ENCODE results near the gene ALDH4A1. TPM values are rescaled to one million over a fixed set of nuclear protein-coding genes. Genes with fewer than 3 reads are reported as not detected.

Gene ALDH4A1
- polyA plus RNA-seq, 4 donors, result 0.22 to 6.3 (median 1.3) TPM

GRCh38 chr1:18948048-18948912, 45.9 kb upstream of the ALDH4A1 start:
- Histone ChIP-seq H3K9me3 (ENCODE audit: control insufficient read depth in 2 of 2, insufficient read depth in 1 of 2, low read depth in 1 of 2, low read length in 1 of 2) (no peaks in the 10 kb centered on the region), H3K4me1 (ENCODE audit: control insufficient read depth in 3 of 3, insufficient read depth in 2 of 3, low read depth in 1 of 3, low read length in 2 of 3) (peaks cover 0 to 43% (median 25%) of the 10 kb centered on the region in 3 donors), H3K36me3 (ENCODE audit: control insufficient read depth in 3 of 3, insufficient read depth in 2 of 3, low read depth in 1 of 3, low read length in 3 of 3) (no peaks in the 10 kb centered on the region), H3K27ac (ENCODE audit: low read depth in 1 of 3, low read length in 2 of 3) (peak overlapping the region in 2 of 3 donors; percentile 73 to 94), H3K27me3 (ENCODE audit: control insufficient read depth in 3 of 3, insufficient read depth in 3 of 3, low read length in 3 of 3) (no peaks in the 10 kb centered on the region), H3K4me3 (ENCODE audit: low read depth in 1 of 3, low read length in 3 of 3) (no peak overlapping the region)
- DNase-seq, result no peak
- FAIRE-seq, result no peak
- 64 to 66% (median 65%) methylated on average over 15 of the region's 15 CpGs for WGBS, 3 donors

GRCh38 chr1:18947570-18947969, 45.2 kb upstream of the ALDH4A1 start:
- no peaks in the 10 kb centered on the region for H3K36me3 ChIP-seq (ENCODE audit: control insufficient read depth in 3 of 3, insufficient read depth in 2 of 3, low read depth in 1 of 3, low read length in 3 of 3)
- no peak for DNase-seq
- no peaks in the 10 kb centered on the region for H3K9me3 ChIP-seq (ENCODE audit: control insufficient read depth in 2 of 2, insufficient read depth in 1 of 2, low read depth in 1 of 2, low read length in 1 of 2)
- H3K4me1 ChIP-seq (ENCODE audit: control insufficient read depth in 3 of 3, insufficient read depth in 2 of 3, low read depth in 1 of 3, low read length in 2 of 3), result peaks cover 0 to 43% (median 22%) of the 10 kb centered on the region in 3 donors
- no peaks in the 10 kb centered on the region for H3K27me3 ChIP-seq (ENCODE audit: control insufficient read depth in 3 of 3, insufficient read depth in 3 of 3, low read length in 3 of 3)
- no peak overlapping the region for H3K27ac ChIP-seq (ENCODE audit: low read depth in 1 of 3, low read length in 2 of 3)
- no peak for FAIRE-seq
- 80 to 87% (median 82%) methylated on average over 8 to 9 of the region's 9 CpGs for WGBS, 3 donors
- H3K4me3 ChIP-seq (ENCODE audit: low read depth in 1 of 3, low read length in 3 of 3), result no peak overlapping the region

DNA sequence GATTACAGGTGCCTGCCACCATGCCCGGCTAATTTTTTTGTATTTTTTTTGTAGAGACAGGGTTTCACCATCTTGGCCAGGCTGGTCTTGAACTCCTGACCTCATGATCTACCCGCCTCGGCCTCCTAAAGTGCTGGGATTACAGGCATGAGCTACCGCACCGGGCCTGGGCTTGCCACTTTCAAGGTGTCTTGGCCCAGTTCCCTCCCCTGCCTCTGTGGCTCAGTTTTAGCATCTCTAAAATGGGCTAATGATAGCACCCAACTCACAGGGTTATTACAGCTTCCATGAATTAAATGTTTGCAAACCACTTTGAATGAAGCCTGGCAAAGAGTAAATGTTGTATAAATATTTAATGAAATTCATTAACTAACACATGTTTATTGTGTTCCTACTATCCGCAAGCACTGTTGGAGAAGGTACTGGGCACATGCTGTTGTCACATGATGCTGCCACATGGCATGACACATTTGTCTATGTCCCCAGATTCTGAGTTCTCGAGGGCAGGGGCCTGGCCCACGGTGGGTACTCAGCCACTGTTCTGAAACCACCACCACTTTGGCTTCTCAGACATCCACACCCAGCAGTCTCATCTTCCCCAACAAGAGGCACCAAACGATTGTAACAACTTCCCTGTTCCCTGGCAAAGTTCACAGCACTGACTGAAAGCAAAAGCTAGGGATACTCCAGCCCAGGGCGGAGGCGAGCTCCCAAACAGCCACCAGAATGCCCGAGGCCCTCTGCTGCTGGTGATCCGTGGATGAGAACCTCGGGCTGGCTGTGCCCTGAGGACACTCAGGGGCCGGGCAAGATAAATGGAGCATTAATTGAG, 44.4 kb upstream of the ALDH4A1 start:
- H3K4me3 ChIP-seq (ENCODE audit: low read depth in 1 of 3, low read length in 3 of 3), result no peak overlapping the region
- DNase-seq, result no peak
- WGBS, 3 donors, result 59 to 66% (median 66%) methylated on average over 15 of the region's 15 CpGs
- H3K36me3 ChIP-seq (ENCODE audit: control insufficient read depth in 3 of 3, insufficient read depth in 2 of 3, low read depth in 1 of 3, low read length in 3 of 3), result no peaks in the 10 kb centered on the region
- no peaks in the 10 kb centered on the region for H3K9me3 ChIP-seq (ENCODE audit: control insufficient read depth in 2 of 2, insufficient read depth in 1 of 2, low read depth in 1 of 2, low read length in 1 of 2)
- H3K4me1 ChIP-seq (ENCODE audit: control insufficient read depth in 3 of 3, insufficient read depth in 2 of 3, low read depth in 1 of 3, low read length in 2 of 3), result peaks cover 0 to 43% (median 22%) of the 10 kb centered on the region in 3 donors
- FAIRE-seq, result no peak
- H3K27me3 ChIP-seq (ENCODE audit: control insufficient read depth in 3 of 3, insufficient read depth in 3 of 3, low read length in 3 of 3), result no peaks in the 10 kb centered on the region
- peak overlapping the region in 1 of 3 donors; percentile 5 for H3K27ac ChIP-seq (ENCODE audit: low read depth in 1 of 3, low read length in 2 of 3)

- H3K4me3 ChIP-seq (ENCODE audit: low read depth in 1 of 3, low read length in 3 of 3), result no peak overlapping the region
- H3K27me3 ChIP-seq (ENCODE audit: control insufficient read depth in 3 of 3, insufficient read depth in 3 of 3, low read length in 3 of 3), result no peaks in the 10 kb centered on the region
- no peaks in the 10 kb centered on the region for H3K36me3 ChIP-seq (ENCODE audit: control insufficient read depth in 3 of 3, insufficient read depth in 2 of 3, low read depth in 1 of 3, low read length in 3 of 3)
- 29 to 50% (median 47%) methylated on average over 14 of the region's 14 CpGs for WGBS, 3 donors
- DNase-seq, result peak; percentile 51 to 80
- no peaks in the 10 kb centered on the region for H3K9me3 ChIP-seq (ENCODE audit: control insufficient read depth in 2 of 2, insufficient read depth in 1 of 2, low read depth in 1 of 2, low read length in 1 of 2)
- peak overlapping the region in 1 of 3 donors; percentile 56 for H3K27ac ChIP-seq (ENCODE audit: low read depth in 1 of 3, low read length in 2 of 3)
- H3K4me1 ChIP-seq (ENCODE audit: control insufficient read depth in 3 of 3, insufficient read depth in 2 of 3, low read depth in 1 of 3, low read length in 2 of 3), result peaks cover 0 to 42% (median 18%) of the 10 kb centered on the region in 3 donors
- no peak for FAIRE-seq
These were observed 43.1 kb upstream of the ALDH4A1 start for GRCh38 chr1:18945401-18945849.

DNA sequence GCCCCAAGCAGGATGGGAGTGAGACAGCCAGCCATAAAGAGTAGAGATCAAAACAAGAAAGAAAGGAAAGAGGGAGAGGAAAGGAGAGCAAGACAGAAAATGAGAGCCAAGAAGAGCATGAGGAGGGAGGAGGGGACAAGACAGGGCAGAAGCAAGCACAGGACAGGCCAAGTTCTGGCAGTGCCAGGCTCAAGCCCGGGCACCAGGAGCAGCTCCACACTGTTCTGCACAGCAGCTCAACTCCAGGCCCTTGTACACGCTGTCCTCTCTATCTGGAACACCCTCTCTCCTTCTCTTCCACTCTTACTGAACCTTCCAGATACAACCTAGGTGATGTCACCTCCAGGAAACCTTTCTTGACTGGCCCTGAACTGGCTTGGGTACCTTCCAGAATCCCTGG, 42.5 kb upstream of the ALDH4A1 start:
- H3K4me1 ChIP-seq (ENCODE audit: control insufficient read depth in 3 of 3, insufficient read depth in 2 of 3, low read depth in 1 of 3, low read length in 2 of 3), result peaks cover 0 to 36% (median 18%) of the 10 kb centered on the region in 3 donors
- no peak for DNase-seq
- no peaks in the 10 kb centered on the region for H3K9me3 ChIP-seq (ENCODE audit: control insufficient read depth in 2 of 2, insufficient read depth in 1 of 2, low read depth in 1 of 2, low read length in 1 of 2)
- 47 to 63% (median 61%) methylated on average over 2 of the region's 2 CpGs for WGBS, 3 donors
- H3K4me3 ChIP-seq (ENCODE audit: low read depth in 1 of 3, low read length in 3 of 3), result no peak overlapping the region
- no peak for FAIRE-seq
- H3K27ac ChIP-seq (ENCODE audit: low read depth in 1 of 3, low read length in 2 of 3), result peak overlapping the region in 2 of 3 donors; percentile 27 to 56
- no peaks in the 10 kb centered on the region for H3K36me3 ChIP-seq (ENCODE audit: control insufficient read depth in 3 of 3, insufficient read depth in 2 of 3, low read depth in 1 of 3, low read length in 3 of 3)
- H3K27me3 ChIP-seq (ENCODE audit: control insufficient read depth in 3 of 3, insufficient read depth in 3 of 3, low read length in 3 of 3), result no peaks in the 10 kb centered on the region

DNA sequence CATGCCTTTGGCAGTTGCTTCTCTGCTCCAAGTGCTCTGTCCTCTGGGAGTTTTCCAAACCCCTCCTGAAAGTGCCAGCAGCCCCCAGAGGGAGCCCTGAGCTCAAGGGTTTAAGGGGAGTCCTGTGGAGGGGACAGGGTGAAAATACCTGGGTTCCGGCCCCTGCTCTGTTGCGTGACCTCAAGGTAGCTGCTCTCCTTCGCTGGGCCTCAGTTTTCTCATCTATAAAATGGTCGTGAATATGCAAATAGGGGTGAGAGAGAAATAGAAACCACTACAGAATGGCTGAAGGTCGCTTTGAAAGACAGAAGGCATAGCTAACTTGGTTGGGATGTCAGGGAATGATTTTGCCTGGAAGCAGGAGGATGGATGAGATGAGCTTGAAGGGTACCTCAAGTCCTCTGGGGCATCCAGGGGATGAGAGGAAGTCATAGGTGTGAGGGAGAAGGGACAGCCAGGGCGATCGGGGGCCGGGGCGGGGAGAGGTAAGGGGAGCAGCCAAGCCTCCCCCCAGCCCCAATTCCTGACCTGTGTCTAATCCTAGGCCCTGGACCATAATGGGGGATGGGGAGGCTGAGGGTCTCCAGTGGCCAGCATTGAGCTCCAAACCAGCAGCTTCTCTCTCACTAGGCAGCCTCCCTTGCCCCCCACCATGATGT, 41.7 kb upstream of the ALDH4A1 start:
- FAIRE-seq (no peak), DNase-seq (no peak)
- H3K27ac ChIP-seq (ENCODE audit: low read depth in 1 of 3, low read length in 2 of 3), result no peak overlapping the region
- H3K27me3 ChIP-seq (ENCODE audit: control insufficient read depth in 3 of 3, insufficient read depth in 3 of 3, low read length in 3 of 3), result no peaks in the 10 kb centered on the region
- peaks cover 0 to 28% (median 17%) of the 10 kb centered on the region in 3 donors for H3K4me1 ChIP-seq (ENCODE audit: control insufficient read depth in 3 of 3, insufficient read depth in 2 of 3, low read depth in 1 of 3, low read length in 2 of 3)
- no peak overlapping the region for H3K4me3 ChIP-seq (ENCODE audit: low read depth in 1 of 3, low read length in 3 of 3)
- H3K36me3 ChIP-seq (ENCODE audit: control insufficient read depth in 3 of 3, insufficient read depth in 2 of 3, low read depth in 1 of 3, low read length in 3 of 3), result no peaks in the 10 kb centered on the region
- H3K9me3 ChIP-seq (ENCODE audit: control insufficient read depth in 2 of 2, insufficient read depth in 1 of 2, low read depth in 1 of 2, low read length in 1 of 2), result no peaks in the 10 kb centered on the region
- WGBS, 3 donors, result 88 to 93% (median 88%) methylated on average over 9 of the region's 9 CpGs

DNA sequence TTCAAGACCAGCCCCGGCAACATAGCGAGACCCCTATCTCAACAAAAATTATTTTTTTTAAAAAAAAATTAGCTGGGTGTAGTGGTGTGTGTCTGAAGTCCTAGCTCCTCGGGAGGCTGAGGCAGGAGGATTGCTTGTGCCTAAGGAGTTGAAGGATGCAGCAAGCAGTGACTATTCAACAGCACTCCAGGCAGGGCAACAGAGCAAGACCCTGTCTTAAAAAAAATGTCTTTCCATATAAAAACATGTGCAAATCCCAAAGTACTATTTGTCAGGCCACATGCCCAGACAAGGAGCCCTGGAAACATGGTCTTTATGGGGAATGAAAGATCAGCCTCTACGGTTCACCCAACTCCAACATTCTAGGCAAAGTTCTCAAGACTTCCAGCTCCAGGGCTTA, 40.8 kb upstream of the ALDH4A1 start:
- Histone ChIP-seq H3K27me3 (ENCODE audit: control insufficient read depth in 3 of 3, insufficient read depth in 3 of 3, low read length in 3 of 3) (no peaks in the 10 kb centered on the region), H3K9me3 (ENCODE audit: control insufficient read depth in 2 of 2, insufficient read depth in 1 of 2, low read depth in 1 of 2, low read length in 1 of 2) (no peaks in the 10 kb centered on the region), H3K27ac (ENCODE audit: low read depth in 1 of 3, low read length in 2 of 3) (no peak overlapping the region), H3K4me1 (ENCODE audit: control insufficient read depth in 3 of 3, insufficient read depth in 2 of 3, low read depth in 1 of 3, low read length in 2 of 3) (peaks cover 0 to 20% (median 11%) of the 10 kb centered on the region in 3 donors), H3K4me3 (ENCODE audit: low read depth in 1 of 3, low read length in 3 of 3) (no peak overlapping the region), H3K36me3 (ENCODE audit: control insufficient read depth in 3 of 3, insufficient read depth in 2 of 3, low read depth in 1 of 3, low read length in 3 of 3) (no peaks in the 10 kb centered on the region)
- DNase-seq (no peak), FAIRE-seq (no peak)
- WGBS, 3 donors, result 93 to 97% (median 95%) methylated on average over 4 of the region's 4 CpGs

GRCh38 chr1:18942340-18942739, 40.0 kb upstream of the ALDH4A1 start:
- H3K4me1 ChIP-seq (ENCODE audit: control insufficient read depth in 3 of 3, insufficient read depth in 2 of 3, low read depth in 1 of 3, low read length in 2 of 3), result peaks cover 0 to 20% (median 8%) of the 10 kb centered on the region in 3 donors
- H3K4me3 ChIP-seq (ENCODE audit: low read depth in 1 of 3, low read length in 3 of 3), result no peak overlapping the region
- H3K36me3 ChIP-seq (ENCODE audit: control insufficient read depth in 3 of 3, insufficient read depth in 2 of 3, low read depth in 1 of 3, low read length in 3 of 3), result no peaks in the 10 kb centered on the region
- H3K9me3 ChIP-seq (ENCODE audit: control insufficient read depth in 2 of 2, insufficient read depth in 1 of 2, low read depth in 1 of 2, low read length in 1 of 2), result no peaks in the 10 kb centered on the region
- H3K27me3 ChIP-seq (ENCODE audit: control insufficient read depth in 3 of 3, insufficient read depth in 3 of 3, low read length in 3 of 3), result no peaks in the 10 kb centered on the region
- 89 to 91% (median 90%) methylated on average over 4 of the region's 4 CpGs for WGBS, 3 donors
- FAIRE-seq (no peak), DNase-seq (no peak)
- peak overlapping the region in 2 of 3 donors; percentile 30 to 32 for H3K27ac ChIP-seq (ENCODE audit: low read depth in 1 of 3, low read length in 2 of 3)

Measured in small intestine (tissue), 7 donors.